HG03521 (cell line): ENCODE data around the gene RRP8.

Source experiments
- ATAC-seq: cut with Tn5 transposase; IDR thresholded peaks from one replicate; pipeline ENCODE4 v1.9.1; 2021; ENCODE audit warnings: mild to moderate bottlenecking, moderate library complexity; ENCODE audit not compliant: unreplicated experiment

RRP8 gene

GRCh38 chr11:6604790-6605189, 1.4 kb upstream of the RRP8 start:
- ATAC-seq = no peak

- peak; percentile 39 for ATAC-seq
These were observed 738 bp upstream of the RRP8 start for GRCh38 chr11:6604081-6604626.

- no peak for ATAC-seq
These were observed 1.1 kb downstream of the RRP8 start for GRCh38 chr11:6602096-6602940.

- no peak for ATAC-seq
These were observed 2.4 kb downstream of the RRP8 start for GRCh38 chr11:6601041-6601461.

GRCh38 chr11:6599881-6600390, 3.5 kb downstream of the RRP8 start:
- ATAC-seq = no peak

GRCh38 chr11:6599449-6599848, 4.0 kb downstream of the RRP8 start:
- ATAC-seq = no peak

GRCh38 chr11:6598555-6598954, 4.9 kb downstream of the RRP8 start:
- no peak for ATAC-seq

GRCh38 chr11:6596239-6596877, 7.1 kb downstream of the RRP8 start:
- no peak for ATAC-seq

- ATAC-seq = no peak
These were observed 9.2 kb downstream of the RRP8 start for GRCh38 chr11:6594142-6594768.

GRCh38 chr11:6588018-6588417, 15.4 kb downstream of the RRP8 start:
- ATAC-seq = no peak

- ATAC-seq = no peak
These were observed 16.0 kb downstream of the RRP8 start for GRCh38 chr11:6587360-6587953.

GRCh38 chr11:6586434-6587359, 16.7 kb downstream of the RRP8 start:
- ATAC-seq = no peak

- ATAC-seq = no peak
These were observed 18.9 kb downstream of the RRP8 start for GRCh38 chr11:6584528-6584927.

GRCh38 chr11:6583584-6583983, 19.8 kb downstream of the RRP8 start:
- ATAC-seq = no peak

GRCh38 chr11:6579681-6580080, 23.7 kb downstream of the RRP8 start:
- no peak for ATAC-seq

GRCh38 chr11:6578134-6578533, 25.3 kb downstream of the RRP8 start:
- ATAC-seq = no peak

- no peak for ATAC-seq
These were observed 26.7 kb downstream of the RRP8 start for GRCh38 chr11:6576471-6577373.

GRCh38 chr11:6574816-6575715, 28.4 kb downstream of the RRP8 start:
- ATAC-seq = no peak
